K562 (cell line): Measurements from ENCODE around the gene GGA2. TPM values are rescaled to one million over a fixed set of nuclear protein-coding genes. Genes with fewer than 3 reads are reported as not detected.

Experiments
- ATAC-seq: fragments of 200-7000 bp; cut with Tn5 transposase; 3 replicates; pipeline ENCODE4 v1.9.1; 2020; ENCODE audit warnings: moderate library complexity
- BruUV-seq: library from RNA; stranded (reverse); fragments of 400-500 nt; replicated peaks from 2 replicates; lab custom pipeline; 2021; lab: Mats Ljungman, UMichigan
- CTCF ChIA-PET: fragments of 300-600 bp; formaldehyde crosslinking; extraction: SDS; loops from one replicate; lab custom pipeline; 2021; ENCODE audit warnings: low intra/inter-chr PET ratio; lab: Yijun Ruan, JAX
- POLR2A ChIA-PET: fragments of 300-600, 350-650 bp; sonication (Branson Sonifier 250); formaldehyde crosslinking; extraction: SDS; loops from one replicate; lab custom pipeline; 2021; ENCODE audit warnings: antibody characterized with exemption, inconsistent platforms; lab: Yijun Ruan, JAX
- DNase-seq, 4 experiments: peaks; one replicate each; pipeline versions ENCODE4 v3.0.0 to v3.0.0-alpha.2; 2011 to 2018; ENCODE audit warnings: low spot score in 3 of 4, mixed read lengths in 3 of 4; ENCODE audit errors: extremely low read depth in 1 of 4
- FAIRE-seq: peaks from 2 replicates; lab custom pipeline; 2011; peaks lifted over from hg19 to GRCh38; lab: Jason Lieb, UNC
- H2AFZ ChIP-seq: 2 replicates; pipeline ENCODE4 v1.6.0; 2011; ENCODE audit warnings: low read depth, low read length, control low read depth, inconsistent platforms
- H3K27ac ChIP-seq: fragments of 200-600 bp; 3 replicates; pipeline ENCODE4 v1.8.0; 2011; ENCODE audit warnings: low read depth, mild to moderate bottlenecking, control low read depth, inconsistent platforms, low read length, moderate library complexity, mixed read lengths; ENCODE audit errors: extremely low read depth
- H3K27me3 ChIP-seq, 2 experiments: fragments of 300-600 bp in 1 of 2; 2 replicates in 1 of 2; 3 replicates in 1 of 2; pipeline versions ENCODE4 v1.6.0 to v1.8.0; 2011; ENCODE audit warnings: inconsistent platforms in 2 of 2, low read length in 2 of 2, mild to moderate bottlenecking in 1 of 2, mixed read lengths in 1 of 2, moderate library complexity in 1 of 2; ENCODE audit not compliant: control insufficient read depth in 2 of 2, insufficient read depth in 2 of 2
- H3K36me3 ChIP-seq: fragments of 300-600 bp; 3 replicates; pipeline ENCODE4 v1.8.0; 2011; ENCODE audit warnings: mild to moderate bottlenecking, low read length, inconsistent platforms; ENCODE audit not compliant: control insufficient read depth, insufficient read depth
- H3K4me1 ChIP-seq, 2 experiments: fragments of 200-600 bp in 1 of 2; replicated peaks in 1 of 2; 2 replicates in 1 of 2; 3 replicates in 1 of 2; pipeline versions ENCODE4 v1.5.1 to v1.8.0; 2011; ENCODE audit warnings: inconsistent platforms in 2 of 2, low read length in 2 of 2, mild to moderate bottlenecking in 1 of 2, mixed read lengths in 1 of 2, moderate library complexity in 1 of 2; ENCODE audit not compliant: control insufficient read depth in 2 of 2, insufficient read depth in 2 of 2
- H3K4me2 ChIP-seq: 2 replicates; pipeline ENCODE4 v1.6.1; 2011; ENCODE audit warnings: low read length, control low read depth, inconsistent platforms, mixed read lengths; ENCODE audit not compliant: insufficient read depth
- H3K4me3 ChIP-seq: fragments of 200-600 bp; sonication (generic), shearing (Covaris generic); 2 replicates; pipeline ENCODE4 v1.5.1; 2016; ENCODE audit warnings: control low read depth, inconsistent platforms
- H3K79me2 ChIP-seq: fragments of 200-600 bp; 3 replicates; pipeline ENCODE4 v1.8.0; 2011; ENCODE audit warnings: low read length, inconsistent platforms; ENCODE audit not compliant: control insufficient read depth, insufficient read depth
- H3K9ac ChIP-seq, 2 experiments: 2 replicates each; pipeline versions ENCODE4 v1.6.0 to v1.6.1; 2011; ENCODE audit warnings: low read depth in 2 of 2, low read length in 2 of 2, control low read depth in 1 of 2, inconsistent platforms in 1 of 2, mild to moderate bottlenecking in 1 of 2, mixed read lengths in 1 of 2; ENCODE audit not compliant: insufficient read depth in 1 of 2
- H3K9me1 ChIP-seq: one replicate; pipeline ENCODE4 v1.6.0; 2011; ENCODE audit warnings: inconsistent platforms, mild to moderate bottlenecking, low read length, moderate library complexity; ENCODE audit not compliant: control insufficient read depth, insufficient read depth
- H3K9me3 ChIP-seq: replicated peaks from 2 replicates; pipeline ENCODE4 v1.5.1; 2011; ENCODE audit warnings: low read depth, low read length, inconsistent platforms; ENCODE audit not compliant: control insufficient read depth, insufficient read depth
- H4K20me1 ChIP-seq: replicated peaks from 2 replicates; pipeline ENCODE4 v1.6.1; 2011; ENCODE audit warnings: low read length, inconsistent platforms, mixed read lengths; ENCODE audit not compliant: control insufficient read depth, insufficient read depth
- BCL6 ChIP-seq: fragments of 250-450 bp; sonication (Bioruptor Pico); IDR thresholded peaks from 2 replicates; pipeline ENCODE4 v1.4.0; 2020
- BRD4 ChIP-seq: fragments of 200-600 bp; sonication (generic); IDR thresholded peaks from 2 replicates; pipeline ENCODE4 v1.6.1; 2017; ENCODE audit warnings: inconsistent platforms
- DPF2 ChIP-seq: fragments of 450-650 bp; IDR thresholded peaks from 2 replicates; pipeline ENCODE4 v1.6.1; 2016
- EZH2 ChIP-seq: IDR thresholded peaks from 2 replicates; pipeline ENCODE4 v1.6.1; 2012; ENCODE audit warnings: low read depth, mild to moderate bottlenecking, inconsistent platforms, low read length, borderline replicate concordance
- FOXK1 ChIP-seq: sonication (generic); formaldehyde crosslinking; IDR thresholded peaks from 2 replicates; pipeline ENCODE4 v1.8.0; 2022; ENCODE audit warnings: missing genetic modification reagents, mild to moderate bottlenecking, borderline replicate concordance
- KDM5B ChIP-seq: fragments of 200-600 bp; sonication (generic); IDR thresholded peaks from 2 replicates; pipeline ENCODE4 v1.6.1; 2012; ENCODE audit warnings: low read depth, mild to moderate bottlenecking, moderate library complexity, low read length, control low read depth, inconsistent platforms; ENCODE audit not compliant: insufficient replicate concordance
- MYC ChIP-seq, 2 experiments: fragments of 250-450 bp in 1 of 2; sonication (Bioruptor Pico) in 1 of 2; IDR thresholded peaks; 2 replicates each; pipeline versions ENCODE4 v1.5.1 to v1.6.1; 2012 to 2021; ENCODE audit warnings: low read depth in 2 of 2, borderline replicate concordance in 1 of 2, improper control_type of control experiment in 1 of 2, low read length in 1 of 2, mild to moderate bottlenecking in 1 of 2, moderate library complexity in 1 of 2
- NFIC ChIP-seq: fragments of 450-650 bp; IDR thresholded peaks from 2 replicates; pipeline ENCODE4 v1.6.1; 2017; ENCODE audit warnings: mild to moderate bottlenecking, inconsistent platforms
- SP1 ChIP-seq: sonication (generic); formaldehyde crosslinking; IDR thresholded peaks from 2 replicates; pipeline ENCODE4 v1.8.1; 2022; ENCODE audit warnings: mild to moderate bottlenecking, missing genetic modification reagents
- TAF1 ChIP-seq: IDR thresholded peaks from 2 replicates; pipeline ENCODE4 v1.6.1; 2011; ENCODE audit warnings: mild to moderate bottlenecking, low read length, moderate library complexity; ENCODE audit not compliant: insufficient read depth, control insufficient read depth, severe bottlenecking; ENCODE audit errors: extremely low read depth
- TARDBP ChIP-seq: fragments of 450-650 bp; IDR thresholded peaks from 2 replicates; pipeline ENCODE4 v1.6.1; 2016
- U2AF2 ChIP-seq: fragments of 200-400 bp; formaldehyde crosslinking; optimal IDR thresholded peaks from 2 replicates; pipeline ENCODE3; 2017; ENCODE audit warnings: low read depth, mild to moderate bottlenecking, low read length
- XRCC5 ChIP-seq: fragments of 200-400 bp; formaldehyde crosslinking; IDR thresholded peaks from 2 replicates; pipeline ENCODE4 v1.6.1; 2017; ENCODE audit warnings: low read depth, mild to moderate bottlenecking, low read length
- ZBED1 ChIP-seq: IDR thresholded peaks from 2 replicates; pipeline ENCODE4 v1.6.1; 2014
- ZNF121 ChIP-seq: sonication (generic); formaldehyde crosslinking; conservative IDR thresholded peaks from 2 replicates; pipeline ENCODE4 v1.8.0; 2022; ENCODE audit warnings: missing genetic modification reagents
- ZNF551 ChIP-seq: fragments of 250-450 bp; sonication (Bioruptor Pico); IDR thresholded peaks from 2 replicates; pipeline ENCODE4 v1.5.0; 2021; ENCODE audit warnings: mild to moderate bottlenecking, moderate library complexity
- ZNF75A ChIP-seq: fragments of 450-650 bp; formaldehyde crosslinking; IDR thresholded peaks from 2 replicates; pipeline ENCODE4 v1.4.0; 2020; ENCODE audit warnings: mild to moderate bottlenecking
- WGBS: fragments of 100-300 bp; shearing (Covaris generic); methylation state at CpG from one replicate; pipeline ENCODE4 v1.1.6; 2016; ENCODE audit warnings: low coverage, mixed read lengths; ENCODE audit not compliant: insufficient coverage; ENCODE audit errors: missing lambda C conversion rate; 5-methylcytosine and 5-hydroxymethylcytosine counted together
- in situ Hi-C: fragments of 300-500 bp; cut with MboI; formaldehyde crosslinking; loops from 4 replicates; pipeline ENCODE4 v1.15.0; 2018; ENCODE audit warnings: inconsistent platforms, mixed read lengths
- intact Hi-C: fragments of 100-400 bp; cut with micrococcal nuclease; formaldehyde crosslinking; loops from 2 replicates; pipeline ENCODE4 v1.14.2; 2022
- polyA plus RNA-seq, 8 experiments: library from polyadenylated mRNA; depleted of rRNA in 4 of 8; stranded (reverse) in 5 of 8; unstranded in 3 of 8; fragments of >200 nt; fragmentation: Nextera tagmentation in 2 of 8; fragmentation: Illumina TruSeq in 1 of 8; extraction: Ambion mirVana in 2 of 8; extraction: Trizol in 1 of 8; gene quantifications; 2 replicates each; pipeline versions ENCODE4 v1.2.1 to v1.2.3, GENCODE V29; 2011 to 2014; ENCODE audit warnings: inconsistent platforms in 1 of 8, missing spikeins in 1 of 8
- total RNA-seq, 7 experiments: library from RNA; depleted of rRNA in 6 of 7; stranded (reverse); fragments of >200 nt in 6 of 7; fragmentation: Illumina TruSeq in 2 of 7; extraction: Trizol in 2 of 7; gene quantifications; 2 replicates each; pipeline versions ENCODE4 v1.2.1 to v1.2.3, GENCODE V29; 2011 to 2021; ENCODE audit warnings: low replicate concordance in 1 of 7

The GGA2 gene
- total and polyA plus RNA-seq, 9 of the 15 experiments (the other 6 are each of a cell fraction or from before 2014, with no cell fraction given): 11.9 to 133 (median 66.3) TPM

DNA sequence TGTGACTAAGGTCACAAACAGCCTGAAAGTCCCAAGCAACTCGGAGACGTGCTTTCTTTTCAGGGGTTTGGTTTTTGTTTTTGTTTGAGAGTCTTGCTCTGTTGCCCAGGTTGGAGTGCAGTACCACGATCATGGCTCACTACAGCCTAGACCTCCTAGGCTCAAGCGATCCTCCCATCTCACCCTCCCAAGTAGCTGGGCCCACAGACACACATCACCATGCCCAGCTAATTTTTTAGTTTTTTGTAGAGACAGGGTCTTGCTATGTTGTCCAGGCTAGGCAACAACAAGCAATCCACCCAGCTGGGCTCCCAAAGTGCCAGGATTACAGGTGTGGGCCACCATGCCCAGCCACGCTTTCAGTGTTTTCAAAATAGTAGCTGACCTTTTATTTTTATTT, 19.8 kb upstream of the GGA2 start:
- Histone ChIP-seq H2AFZ (no peak overlapping the region), H3K9ac (no peak overlapping the region), H3K4me2 (no peak overlapping the region), H4K20me1 (no peaks in the 10 kb centered on the region), H3K9me3 (no peaks in the 10 kb centered on the region), H3K4me1 (peaks cover 0 to 3% of the 10 kb centered on the region in 2 experiments; a peak in 1 of 5 replicates), H3K4me3 (no peak overlapping the region), H3K9me1 (no peaks in the 10 kb centered on the region), H3K79me2 (no peaks in the 10 kb centered on the region), H3K27me3 (no peaks in the 10 kb centered on the region), H3K36me3 (peaks cover 73% of the 10 kb centered on the region), H3K27ac (no peak overlapping the region)
- POLR2A ChIA-PET: interaction anchor here (1.3 kb wide), 2 partner anchors 9 kb away, joined by 4 read pairs; no protein-coding TSS in a partner anchor
- DNase-seq (no peak), FAIRE-seq (no peak), ATAC-seq (no peak)
- no TSS peak for BruUV-seq
- CTCF ChIA-PET: no interaction called here
- 94% methylated on average over 5 of the region's 5 CpGs for WGBS
- in situ Hi-C loops: no loop called here
- no peak for TF ChIP-seq TARDBP
- TF ChIP-seq ZNF121 (CRISPR knock-in tag): peak; percentile 61; the same call in 1 of the 2 replicates
- intact Hi-C loops: no loop called here

GRCh38 chr16:23528644-23529310, 18.5 kb upstream of the GGA2 start:
- Histone ChIP-seq H3K79me2 (no peaks in the 10 kb centered on the region), H3K36me3 (peaks cover 72% of the 10 kb centered on the region; the same call in 2 of the 3 replicates), H3K9ac (no peak overlapping the region), H3K9me3 (no peaks in the 10 kb centered on the region), H3K4me3 (no peak overlapping the region), H3K9me1 (no peaks in the 10 kb centered on the region), H2AFZ (no peak overlapping the region), H4K20me1 (no peaks in the 10 kb centered on the region), H3K4me2 (no peak overlapping the region), H3K27me3 (no peaks in the 10 kb centered on the region), H3K4me1 (no peaks in the 10 kb centered on the region), H3K27ac (no peak overlapping the region)
- in situ Hi-C loops: no loop called here
- BruUV-seq: no TSS peak
- CTCF ChIA-PET: no interaction called here
- POLR2A ChIA-PET: interaction anchor here (0.9 to 1.8 kb wide), 3 partner anchors 10 to 24 kb away, joined by 3 to 7 read pairs (median 5); no protein-coding TSS in a partner anchor
- intact Hi-C loops: no loop called here
- ATAC-seq (no peak), FAIRE-seq (no peak), DNase-seq (no peak)
- 84% methylated on average over 10 of the region's 10 CpGs for WGBS
- TF ChIP-seq TAF1 (no peak), ZNF551 (CRISPR knock-in tag) (no peak), NFIC (no peak), FOXK1 (no peak), ZBED1 (no peak), DPF2 (no peak), SP1 (CRISPR knock-in tag) (no peak), ZNF75A (CRISPR knock-in tag) (no peak), MYC (IDR thresholded peaks at IDR 0.05; ENCODE audit: low read depth, low read length) (no peak), MYC (CRISPR knock-in tag; IDR thresholded peaks at IDR 0.05; ENCODE audit: borderline replicate concordance, low read depth) (no peak), U2AF2 (no peak), EZH2 (no peak), BCL6 (CRISPR knock-in tag) (no peak), XRCC5 (no peak), BRD4 (no peak), KDM5B (no peak)
